Airway epithelial cell (primary cell): ENCODE data around the gene TLR1. TPM values are rescaled to one million over a fixed set of nuclear protein-coding genes. Genes with fewer than 3 reads are reported as not detected.

Experiments used
- total RNA-seq: library from RNA; depleted of rRNA; stranded (reverse); fragments of >200 nt; gene quantifications from 2 replicates; pipeline ENCODE4 v1.2.3, GENCODE V29; 2015

Gene TLR1
- total RNA-seq, result 0.14 and 0.49 TPM in 2 replicates

GRCh38 chr4:38804654-38805295 lies at the start of gene TLR1:
Gene TLR1, minus strand, starts transcription at chr4:38804791. Its CDS starts 5,960 bp downstream, at chr4:38798831.

GRCh38 chr4:38782452-38783108 lies 22.0 kb downstream of the TLR1 start, which contains the start of gene TLR10:
Gene TLR10, minus strand, starts transcription at chr4:38782990. Its CDS starts 7,400 bp downstream, at chr4:38775590.

Other genes starting within 250 kb of the TLR1 start
- 20.2 and 29.4 TPM in 2 replicates for gene KLF3, start 140.6 kb downstream of the TLR1 start, total RNA-seq
- not detected in 2 replicates for gene TLR10, start 21.8 kb downstream of the TLR1 start, total RNA-seq
- 0.92 and 1.6 TPM in 2 replicates for gene TLR6, start 52.0 kb upstream of the TLR1 start, total RNA-seq
- 63.2 and 70.3 TPM in 2 replicates for gene FAM114A1, start 63.0 kb upstream of the TLR1 start, total RNA-seq
- gene TMEM156, start 227.6 kb upstream of the TLR1 start, total RNA-seq, result 9.2 and 9.5 TPM in 2 replicates